Measurements from ENCODE around the gene IL5RA.

The IL5RA gene

GRCh38 chr3:3110299-3110630 lies at the start of gene IL5RA:
Gene IL5RA (minus strand): TSS chr3:3110374. CDS start chr3:3104984, 5,390 bp downstream.
- no peak for DNase-seq

GRCh38 chr3:3157484-3157883 lies 47.3 kb upstream of the IL5RA start:
- no peak for DNase-seq

GRCh38 chr3:3154879-3155610 lies 44.9 kb upstream of the IL5RA start:
- no peak for DNase-seq

GRCh38 chr3:3151513-3151912 lies 41.3 kb upstream of the IL5RA start:
- no peak for DNase-seq

- no peak for DNase-seq
Observed at GRCh38 chr3:3149560-3149959, 39.4 kb upstream of the IL5RA start.

GRCh38 chr3:3145831-3146230 lies 35.7 kb upstream of the IL5RA start:
- DNase-seq: no peak

GRCh38 chr3:3141939-3142338 lies 31.8 kb upstream of the IL5RA start:
- DNase-seq: no peak

GRCh38 chr3:3137526-3137925 lies 27.4 kb upstream of the IL5RA start:
- no peak for DNase-seq

- no peak for DNase-seq
Observed at GRCh38 chr3:3134750-3135448, 24.7 kb upstream of the IL5RA start.

GRCh38 chr3:3133500-3133899 lies 23.3 kb upstream of the IL5RA start:
- DNase-seq: no peak

GRCh38 chr3:3129579-3129978 lies 19.4 kb upstream of the IL5RA start:
- no peak for DNase-seq

- peak; percentile 39 for DNase-seq
Observed at GRCh38 chr3:3127432-3128010, 17.3 kb upstream of the IL5RA start.

GRCh38 chr3:3126477-3127431 lies 16.6 kb upstream of the IL5RA start, which contains the start of gene TRNT1:
Gene TRNT1 (plus strand): TSS chr3:3126940. CDS start chr3:3129041, 2,101 bp downstream.
- peak; percentile 96 for DNase-seq

- no peak for DNase-seq
Observed at GRCh38 chr3:3125977-3126376, 15.8 kb upstream of the IL5RA start.

GRCh38 chr3:3119393-3119851 lies 9.2 kb upstream of the IL5RA start:
- DNase-seq: no peak

GRCh38 chr3:3117651-3118050 lies 7.5 kb upstream of the IL5RA start:
- no peak for DNase-seq

- DNase-seq: no peak
Observed at GRCh38 chr3:3113042-3113709, 3.0 kb upstream of the IL5RA start.

- no peak for DNase-seq
Observed at GRCh38 chr3:3110749-3111361, 681 bp upstream of the IL5RA start.

GRCh38 chr3:3109407-3110298 lies 521 bp downstream of the IL5RA start:
- DNase-seq: no peak

GRCh38 chr3:3107858-3108257 lies 2.3 kb downstream of the IL5RA start:
- no peak for DNase-seq

GRCh38 chr3:3107181-3107580 lies 3.0 kb downstream of the IL5RA start:
- DNase-seq: no peak

All from activated CD4-positive, CD25-positive, alpha-beta regulatory T cell treated with anti-CD3 and anti-CD28 coated beads, Interleukin-2, amount 50 U/mL, for 72 hours (primary cell).